ENCODE data around the gene ELL2.

DNA sequence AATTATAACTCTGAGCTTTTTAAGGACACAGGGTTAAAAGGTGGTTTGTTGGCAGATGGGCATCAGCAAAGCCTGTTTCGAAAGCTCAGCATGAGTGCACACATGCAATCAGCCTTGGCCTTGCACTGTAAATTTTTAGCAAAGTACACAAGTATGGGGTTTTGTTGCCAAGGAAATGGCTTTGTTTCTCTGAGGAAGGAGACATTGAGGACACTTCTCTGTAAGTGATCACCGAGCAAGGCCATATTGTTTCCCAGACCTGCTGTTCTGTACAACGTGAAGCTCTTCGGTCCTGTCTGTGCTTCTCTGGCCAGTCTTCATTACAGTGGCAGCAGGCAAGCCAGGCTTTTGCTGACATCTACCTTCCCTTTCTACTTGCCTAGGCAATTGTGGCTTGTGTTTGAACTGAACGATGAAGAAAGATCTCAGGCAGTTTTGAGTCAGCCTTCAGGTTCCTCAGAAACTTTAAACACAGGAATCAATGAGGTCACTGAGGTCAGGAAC, 111.2 kb downstream of the ELL2 start:
- TF ChIP-seq POLR2A (IDR thresholded peaks at IDR 0.05; ENCODE audit: low read length) (no peak), GATA1 (IDR thresholded peaks at IDR 0.05; ENCODE audit: low read depth, low read length) (no peak)

All from erythroblast (primary cell).